OCI-LY1 (cell line): Measurements from ENCODE around the gene GPR32.

Experiments used
- H2AFZ ChIP-seq: fragments of 200-600 bp; sonication (generic), shearing (Covaris generic); 2 replicates; pipeline ENCODE4 v1.6.0; 2014; ENCODE audit warnings: antibody characterized with exemption, mild to moderate bottlenecking, low read length
- H3F3A ChIP-seq: fragments of 200-600 bp; sonication (generic), shearing (Covaris generic); 2 replicates; pipeline ENCODE4 v1.6.0; 2014; ENCODE audit warnings: mild to moderate bottlenecking, antibody characterized with exemption, low read length, moderate library complexity; ENCODE audit not compliant: insufficient read depth
- H3K27ac ChIP-seq: fragments of 200-600 bp; sonication (generic); 2 replicates; pipeline ENCODE4 v1.5.1; 2014; ENCODE audit warnings: low read length, mixed run types, mild to moderate bottlenecking, low read depth; ENCODE audit not compliant: poor library complexity, severe bottlenecking
- H3K27me3 ChIP-seq: fragments of 200-600 bp; sonication (generic); 2 replicates; pipeline ENCODE4 v1.6.0; 2014; ENCODE audit warnings: antibody characterized with exemption, mild to moderate bottlenecking, low read length, moderate library complexity; ENCODE audit not compliant: insufficient read depth
- H3K36me3 ChIP-seq: fragments of 200-600 bp; sonication (generic); 2 replicates; pipeline ENCODE4 v1.6.1; 2014; ENCODE audit warnings: mild to moderate bottlenecking, antibody characterized with exemption, low read length, moderate library complexity, mixed read lengths; ENCODE audit not compliant: insufficient read depth
- H3K4me1 ChIP-seq: fragments of 200-600 bp; sonication (generic); 2 replicates; pipeline ENCODE4 v1.5.1; 2014; ENCODE audit warnings: mild to moderate bottlenecking, low read length, moderate library complexity; ENCODE audit not compliant: insufficient read depth, severe bottlenecking
- H3K4me2 ChIP-seq: fragments of 200-600 bp; sonication (generic), shearing (Covaris generic); 2 replicates; pipeline ENCODE4 v1.6.1; 2014; ENCODE audit warnings: low read length
- H3K4me3 ChIP-seq: fragments of 200-600 bp; sonication (generic); 2 replicates; pipeline ENCODE4 v1.5.1; 2014; ENCODE audit warnings: low read length, low read depth, mild to moderate bottlenecking, mixed read lengths; ENCODE audit not compliant: poor library complexity, severe bottlenecking
- H3K79me2 ChIP-seq: fragments of 200-600 bp; shearing (Covaris generic); 2 replicates; pipeline ENCODE4 v1.6.1; 2016; ENCODE audit warnings: mixed run types, low read length, mixed read lengths; ENCODE audit not compliant: insufficient read depth
- H3K9ac ChIP-seq: fragments of 200-600 bp; sonication (generic), shearing (Covaris generic); 2 replicates; pipeline ENCODE4 v1.6.1; 2014; ENCODE audit warnings: mild to moderate bottlenecking, low read length, mixed read lengths
- H3K9me2 ChIP-seq: fragments of 200-600 bp; sonication (generic), shearing (Covaris generic); 2 replicates; pipeline ENCODE4 v1.6.1; 2014; ENCODE audit warnings: low read depth, mild to moderate bottlenecking, low read length, mixed read lengths
- H3K9me3 ChIP-seq: fragments of 200-600 bp; shearing (Covaris generic); 2 replicates; pipeline ENCODE4 v1.6.1; 2014; ENCODE audit warnings: low read length, mixed read lengths
- H4K20me1 ChIP-seq: fragments of 200-600 bp; sonication (generic), shearing (Covaris generic); 2 replicates; pipeline ENCODE4 v1.6.0; 2016; ENCODE audit warnings: mild to moderate bottlenecking, low read length; ENCODE audit not compliant: insufficient read depth
- EZH2 ChIP-seq: fragments of 200-600 bp; sonication (generic), shearing (Covaris generic); IDR thresholded peaks from 2 replicates; pipeline ENCODE4 v1.8.0; 2017; ENCODE audit warnings: borderline replicate concordance, mixed run types, mild to moderate bottlenecking, antibody characterized with exemption, low read length, moderate library complexity, mixed read lengths
- TF ChIP-seq, protein P1 (sequence below): fragments of 200-600 bp; sonication (generic), shearing (Covaris generic); IDR thresholded peaks from 2 replicates; pipeline ENCODE4 v1.5.1; 2017; ENCODE audit warnings: mild to moderate bottlenecking, antibody characterized with exemption, low read length, moderate library complexity, mixed read lengths

The GPR32 gene

DNA sequence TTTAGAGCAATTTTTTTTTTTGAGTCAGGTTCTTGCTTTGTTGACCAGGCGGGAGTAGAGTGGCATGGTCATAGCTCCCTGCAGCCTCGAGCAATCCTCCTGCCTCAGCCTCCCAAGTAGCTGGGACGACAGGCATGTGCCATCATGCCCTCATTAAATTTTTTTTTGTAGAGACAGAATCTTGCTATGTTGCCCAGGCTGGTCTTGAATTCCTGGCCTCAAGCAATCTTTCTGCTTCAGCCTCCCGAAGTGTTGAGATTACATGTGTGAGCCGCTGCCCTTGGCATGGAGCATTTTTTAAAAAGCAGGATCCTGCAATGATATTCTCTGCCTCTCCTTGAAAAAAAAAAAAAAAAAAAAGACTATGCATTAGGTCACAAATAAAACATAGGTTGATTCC, 5.9 kb downstream of the GPR32 start:
- TF ChIP-seq EZH2 = no peak
- TF ChIP-seq, protein P1, sequence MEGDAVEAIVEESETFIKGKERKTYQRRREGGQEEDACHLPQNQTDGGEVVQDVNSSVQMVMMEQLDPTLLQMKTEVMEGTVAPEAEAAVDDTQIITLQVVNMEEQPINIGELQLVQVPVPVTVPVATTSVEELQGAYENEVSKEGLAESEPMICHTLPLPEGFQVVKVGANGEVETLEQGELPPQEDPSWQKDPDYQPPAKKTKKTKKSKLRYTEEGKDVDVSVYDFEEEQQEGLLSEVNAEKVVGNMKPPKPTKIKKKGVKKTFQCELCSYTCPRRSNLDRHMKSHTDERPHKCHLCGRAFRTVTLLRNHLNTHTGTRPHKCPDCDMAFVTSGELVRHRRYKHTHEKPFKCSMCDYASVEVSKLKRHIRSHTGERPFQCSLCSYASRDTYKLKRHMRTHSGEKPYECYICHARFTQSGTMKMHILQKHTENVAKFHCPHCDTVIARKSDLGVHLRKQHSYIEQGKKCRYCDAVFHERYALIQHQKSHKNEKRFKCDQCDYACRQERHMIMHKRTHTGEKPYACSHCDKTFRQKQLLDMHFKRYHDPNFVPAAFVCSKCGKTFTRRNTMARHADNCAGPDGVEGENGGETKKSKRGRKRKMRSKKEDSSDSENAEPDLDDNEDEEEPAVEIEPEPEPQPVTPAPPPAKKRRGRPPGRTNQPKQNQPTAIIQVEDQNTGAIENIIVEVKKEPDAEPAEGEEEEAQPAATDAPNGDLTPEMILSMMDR = no peak
- no peaks in the 10 kb centered on the region for H3K27me3 ChIP-seq

DNA sequence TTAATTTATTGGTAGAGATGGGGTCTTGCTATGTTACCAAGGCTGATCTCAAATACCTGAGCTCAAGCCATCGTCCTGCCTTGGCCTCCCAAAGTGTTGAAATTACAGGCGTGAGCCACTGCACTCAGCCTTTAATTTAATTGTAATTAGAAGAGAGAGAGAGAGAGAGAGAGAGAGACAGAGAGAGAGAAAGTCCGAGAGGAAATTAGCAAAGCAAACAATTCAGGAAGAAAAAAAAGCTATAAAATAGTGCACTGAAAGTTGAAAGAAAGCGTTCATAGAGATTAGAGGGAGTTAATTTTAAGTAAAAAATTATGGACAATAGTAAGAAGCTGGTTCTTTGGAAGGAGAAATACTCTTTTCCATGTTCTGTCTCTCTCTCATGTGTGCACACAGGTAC, 7.0 kb downstream of the GPR32 start:
- Histone ChIP-seq H3K4me1 (no peaks in the 10 kb centered on the region), H3K9ac (no peak overlapping the region), H3K9me2 (no peaks in the 10 kb centered on the region), H4K20me1 (no peaks in the 10 kb centered on the region), H3K4me3 (no peak overlapping the region), H3K36me3 (no peaks in the 10 kb centered on the region; the same call in 1 of the 2 replicates), H3K27me3 (no peaks in the 10 kb centered on the region), H3K4me2 (no peak overlapping the region), H3K9me3 (no peaks in the 10 kb centered on the region), H2AFZ (no peak overlapping the region), H3F3A (no peaks in the 10 kb centered on the region), H3K27ac (no peak overlapping the region), H3K79me2 (no peaks in the 10 kb centered on the region)
- TF ChIP-seq, protein P1 = no peak
- no peak for TF ChIP-seq EZH2

More for the DNA sequence above, 5.9 kb downstream of the GPR32 start:
- no peaks in the 10 kb centered on the region for H3K4me1 ChIP-seq
- no peak overlapping the region for H3K4me2 ChIP-seq
- no peaks in the 10 kb centered on the region for H3K9me2 ChIP-seq
- H3F3A ChIP-seq = no peaks in the 10 kb centered on the region
- H4K20me1 ChIP-seq = no peaks in the 10 kb centered on the region
- no peak overlapping the region for H3K4me3 ChIP-seq
- H3K9me3 ChIP-seq = no peaks in the 10 kb centered on the region
- H3K9ac ChIP-seq = no peak overlapping the region
- no peaks in the 10 kb centered on the region; the same call in 1 of the 2 replicates for H3K36me3 ChIP-seq
- no peaks in the 10 kb centered on the region for H3K79me2 ChIP-seq
- no peak overlapping the region for H2AFZ ChIP-seq
- H3K27ac ChIP-seq = no peak overlapping the region

DNA sequence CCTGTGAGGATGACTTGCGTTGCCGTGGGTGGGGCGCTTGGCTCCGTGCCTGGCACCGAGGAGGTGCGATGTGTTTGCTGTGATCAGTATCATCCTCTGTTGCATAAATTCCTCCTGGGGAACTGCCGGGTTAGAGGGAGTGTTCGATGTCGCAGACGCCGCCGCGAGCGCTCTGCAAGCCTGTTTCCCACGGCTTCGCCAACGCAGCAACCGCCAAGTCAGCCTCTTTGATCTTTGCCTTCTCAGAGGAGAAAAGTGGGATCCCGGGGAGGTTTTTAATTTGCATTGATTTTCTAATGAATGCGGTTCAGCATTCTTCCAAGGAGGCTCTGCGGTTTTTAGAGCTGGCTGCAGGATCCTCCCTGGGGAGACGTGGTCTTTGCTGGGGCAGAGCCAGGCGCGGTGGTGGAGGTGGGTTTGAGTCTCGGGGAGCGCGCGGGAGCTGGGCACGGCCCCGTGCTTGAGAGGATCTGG, 7.6 kb downstream of the GPR32 start:
- Histone ChIP-seq H2AFZ (no peak overlapping the region), H3K9ac (no peak overlapping the region), H3K9me2 (no peaks in the 10 kb centered on the region), H3K9me3 (no peaks in the 10 kb centered on the region), H3K27ac (no peak overlapping the region), H3K4me1 (no peaks in the 10 kb centered on the region), H3F3A (no peaks in the 10 kb centered on the region), H3K79me2 (no peaks in the 10 kb centered on the region), H3K36me3 (no peaks in the 10 kb centered on the region), H3K4me3 (no peak overlapping the region), H4K20me1 (no peaks in the 10 kb centered on the region), H3K27me3 (0 out of 2 replicates have a peak, but pooled peaks cover 3% of the 10 kb centered on the region), H3K4me2 (no peak overlapping the region)
- no peak for TF ChIP-seq EZH2
- TF ChIP-seq, protein P1 = no peak
